K562 (cell line): Measurements from ENCODE around the gene TBXAS1. TPM values are rescaled to one million over a fixed set of nuclear protein-coding genes. Genes with fewer than 3 reads are reported as not detected.
A peak's percentile ranks its signal among the peaks of the same experiment; 100 is the strongest.

Source experiments
- ATF1 ChIP-seq, 2 experiments: fragments of 450-650 bp in 1 of 2; IDR thresholded peaks; 2 replicates each; pipeline ENCODE4 v1.6.1; 2016; ENCODE audit warnings: missing compliant biosample characterization in 1 of 2, missing genetic modification characterization in 1 of 2
- CEBPG ChIP-seq, 3 experiments: fragments of 200-800 bp in 1 of 3; sonication (Bioruptor generic) in 1 of 3; sonication (generic) in 1 of 3; formaldehyde crosslinking in 1 of 3; IDR thresholded peaks in 2 of 3; conservative IDR thresholded peaks in 1 of 3; 2 replicates each; pipeline versions ENCODE4 v1.6.1 to v1.8.0; 2016 to 2022; ENCODE audit warnings: missing compliant biosample characterization in 2 of 3, missing genetic modification characterization in 2 of 3, mild to moderate bottlenecking in 1 of 3, missing genetic modification reagents in 1 of 3
- FOXK1 ChIP-seq: sonication (generic); formaldehyde crosslinking; IDR thresholded peaks from 2 replicates; pipeline ENCODE4 v1.8.0; 2022; ENCODE audit warnings: missing genetic modification reagents, mild to moderate bottlenecking, borderline replicate concordance
- FOXM1 ChIP-seq, 2 experiments: fragments of 450-650 bp in 1 of 2; sonication (generic) in 1 of 2; formaldehyde crosslinking in 1 of 2; IDR thresholded peaks; 2 replicates each; pipeline versions ENCODE4 v1.6.1 to v1.9.0; 2017 to 2022; ENCODE audit warnings: low read depth in 2 of 2, mild to moderate bottlenecking in 2 of 2, missing genetic modification reagents in 1 of 2, moderate library complexity in 1 of 2
- HNRNPUL1 ChIP-seq: fragments of 200-400 bp; formaldehyde crosslinking; IDR thresholded peaks from 2 replicates; pipeline ENCODE4 v1.6.1; 2017; ENCODE audit warnings: low read length
- ID3 ChIP-seq, 2 experiments: fragments of 250-450 bp in 1 of 2; fragments of 450-650 bp in 1 of 2; sonication (Bioruptor Pico) in 1 of 2; IDR thresholded peaks; 2 replicates each; pipeline versions ENCODE4 v1.6.1 to v1.8.0; 2016 to 2021; ENCODE audit warnings: mild to moderate bottlenecking in 2 of 2, moderate library complexity in 2 of 2, missing compliant biosample characterization in 1 of 2, missing genetic modification characterization in 1 of 2
- KAT8 ChIP-seq: fragments of 450-650 bp; IDR thresholded peaks from 2 replicates; pipeline ENCODE4 v1.6.1; 2016; ENCODE audit warnings: low read depth, mild to moderate bottlenecking
- KDM5B ChIP-seq: fragments of 200-600 bp; sonication (generic); IDR thresholded peaks from 2 replicates; pipeline ENCODE4 v1.6.1; 2012; ENCODE audit warnings: low read depth, mild to moderate bottlenecking, moderate library complexity, low read length, control low read depth, inconsistent platforms; ENCODE audit not compliant: insufficient replicate concordance
- KLF6 ChIP-seq: fragments of 250-450 bp; sonication (Bioruptor Pico); IDR thresholded peaks from 2 replicates; pipeline ENCODE4 v1.4.0; 2020; ENCODE audit warnings: mild to moderate bottlenecking, moderate library complexity, borderline replicate concordance
- L3MBTL2 ChIP-seq: fragments of 450-650 bp; IDR thresholded peaks from 2 replicates; pipeline ENCODE4 v1.6.1; 2016; ENCODE audit warnings: mild to moderate bottlenecking, moderate library complexity
- RB1 ChIP-seq: fragments of 450-650 bp; IDR thresholded peaks from 2 replicates; pipeline ENCODE4 v1.6.1; 2017; ENCODE audit warnings: low read depth, mild to moderate bottlenecking
- SIN3B ChIP-seq: fragments of 450-650 bp; IDR thresholded peaks from 2 replicates; pipeline ENCODE4 v1.6.1; 2017; ENCODE audit warnings: low read depth, mild to moderate bottlenecking, moderate library complexity
- SNIP1 ChIP-seq: fragments of 450-650 bp; IDR thresholded peaks from 2 replicates; pipeline ENCODE4 v1.7.1; 2017; ENCODE audit warnings: low read depth, mild to moderate bottlenecking
- SOX6 ChIP-seq: fragments of 450-650 bp; IDR thresholded peaks from 2 replicates; pipeline ENCODE4 v1.6.1; 2014; ENCODE audit warnings: mild to moderate bottlenecking
- TEAD4 ChIP-seq, 2 experiments: sonication (generic) in 1 of 2; formaldehyde crosslinking in 1 of 2; IDR thresholded peaks; 2 replicates each; pipeline versions ENCODE4 v1.6.1 to v1.8.0; 2012 to 2022; ENCODE audit warnings: borderline replicate concordance in 1 of 2, inconsistent platforms in 1 of 2, low read length in 1 of 2, mild to moderate bottlenecking in 1 of 2, missing genetic modification reagents in 1 of 2
- YBX1 ChIP-seq: fragments of 450-650 bp; IDR thresholded peaks from 2 replicates; pipeline ENCODE4 v1.7.1; 2016; ENCODE audit warnings: mild to moderate bottlenecking
- ZBTB33 ChIP-seq: sonication (generic); formaldehyde crosslinking; IDR thresholded peaks from 2 replicates; pipeline ENCODE4 v1.8.1; 2023; ENCODE audit warnings: mild to moderate bottlenecking, missing genetic modification reagents
- ZNF133 ChIP-seq: fragments of 250-450 bp; sonication (Bioruptor Pico); IDR thresholded peaks from 2 replicates; pipeline ENCODE4 v1.4.0; 2020; ENCODE audit warnings: mild to moderate bottlenecking
- ZNF639 ChIP-seq, 2 experiments: fragments of 200-800 bp in 1 of 2; sonication (Bioruptor generic) in 1 of 2; sonication (generic) in 1 of 2; formaldehyde crosslinking in 1 of 2; IDR thresholded peaks in 1 of 2; conservative IDR thresholded peaks in 1 of 2; 2 replicates each; pipeline versions ENCODE4 v1.5.0 to v1.6.1; 2016 to 2020; ENCODE audit warnings: missing compliant biosample characterization in 1 of 2, missing genetic modification characterization in 1 of 2, missing genetic modification reagents in 1 of 2
- polyA plus RNA-seq, 8 experiments: library from polyadenylated mRNA; depleted of rRNA in 4 of 8; stranded (reverse) in 5 of 8; unstranded in 3 of 8; fragments of >200 nt; fragmentation: Nextera tagmentation in 2 of 8; fragmentation: Illumina TruSeq in 1 of 8; extraction: Ambion mirVana in 2 of 8; extraction: Trizol in 1 of 8; gene quantifications; 2 replicates each; pipeline versions ENCODE4 v1.2.1 to v1.2.3, GENCODE V29; 2011 to 2014; ENCODE audit warnings: inconsistent platforms in 1 of 8, missing spikeins in 1 of 8
- total RNA-seq, 7 experiments: library from RNA; depleted of rRNA in 6 of 7; stranded (reverse); fragments of >200 nt in 6 of 7; fragmentation: Illumina TruSeq in 2 of 7; extraction: Trizol in 2 of 7; gene quantifications; 2 replicates each; pipeline versions ENCODE4 v1.2.1 to v1.2.3, GENCODE V29; 2011 to 2021; ENCODE audit warnings: low replicate concordance in 1 of 7

Gene TBXAS1
- total and polyA plus RNA-seq, 9 of the 15 experiments (the other 6 are each of a cell fraction or from before 2014, with no cell fraction given) = 1.1 to 8.3 (median 1.9) TPM

- TF ChIP-seq HNRNPUL1 = no peak
- peak; percentile 70; the same call in 1 of the 2 replicates for TF ChIP-seq SNIP1
- 0 out of 2 replicates have a peak, but pooled peaks have one; percentile 36 for TF ChIP-seq CEBPG (CRISPR knock-in tag; IDR thresholded peaks at IDR 0.05)
- no peak for TF ChIP-seq CEBPG (tag; conservative IDR thresholded peaks at IDR 0.05 in 1 of 2, IDR thresholded peaks at IDR 0.05 in 1 of 2)
- TF ChIP-seq ID3 (CRISPR knock-in tag; IDR thresholded peaks at IDR 0.05) = no peak
- TF ChIP-seq ID3 (tag; IDR thresholded peaks at IDR 0.05) = 0 out of 2 replicates have a peak, but pooled peaks have one; percentile 43
- TF ChIP-seq ATF1 (CRISPR knock-in tag; IDR thresholded peaks at IDR 0.05) = no peak
- 0 out of 2 replicates have a peak, but pooled peaks have one; percentile 38 for TF ChIP-seq ATF1 (tag; IDR thresholded peaks at IDR 0.05)
- TF ChIP-seq L3MBTL2 = peak; percentile 89
- TF ChIP-seq KLF6 = 0 out of 2 replicates have a peak, but pooled peaks have one; percentile 8
- TF ChIP-seq SIN3B = no peak
- TF ChIP-seq FOXK1 (CRISPR knock-in tag) = peak; percentile 80
- peak in 1 of 2 experiments; percentile 45; a peak in 2 of 4 replicates for TF ChIP-seq ZNF639 (CRISPR knock-in tag; conservative IDR thresholded peaks at IDR 0.05 in 1 of 2, IDR thresholded peaks at IDR 0.05 in 1 of 2)
- 0 out of 2 replicates have a peak, but pooled peaks have one; percentile 13 for TF ChIP-seq TEAD4 (IDR thresholded peaks at IDR 0.05; ENCODE audit: low read length)
- TF ChIP-seq TEAD4 (CRISPR knock-in tag; IDR thresholded peaks at IDR 0.05; ENCODE audit: borderline replicate concordance) = peak; percentile 96
- TF ChIP-seq ZBTB33 (CRISPR knock-in tag) = peak; percentile 98
- no peak for TF ChIP-seq KAT8
- TF ChIP-seq RB1 = no peak
- TF ChIP-seq KDM5B = peak; percentile 6
- TF ChIP-seq YBX1 = no peak
- no peak for TF ChIP-seq FOXM1 (IDR thresholded peaks at IDR 0.05; ENCODE audit: low read depth)
- TF ChIP-seq FOXM1 (CRISPR knock-in tag; IDR thresholded peaks at IDR 0.05; ENCODE audit: low read depth) = 0 out of 2 replicates have a peak, but pooled peaks have one; percentile 39
- TF ChIP-seq ZNF133 (CRISPR knock-in tag) = no peak
- TF ChIP-seq SOX6 = peak; percentile 79; the same call in 1 of the 2 replicates
Observed at GRCh38 chr7:139829025-139829774, at the start of gene TBXAS1 (continued).
